Activated naive CD8-positive, alpha-beta T cell treated with anti-CD3 and anti-CD28 coated beads for 36 hours (primary cell): ENCODE measurements around the gene RIMKLB. TPM values are rescaled to one million over a fixed set of nuclear protein-coding genes. Genes with fewer than 3 reads are reported as not detected.
"Not testable (repeated sequence)": the region's sequence is repeated elsewhere in the genome, so short reads cannot be mapped to it uniquely, and the experiment has no call there.

Source experiments
- DNase-seq: peaks from one replicate; pipeline ENCODE4 v3.0.0; 2021
- H3K27ac Mint-ChIP-seq: one replicate; pipeline ENCODE4 v1.8.0; 2022; ENCODE audit warnings: mild to moderate bottlenecking, moderate library complexity, mixed read lengths
- H3K27me3 Mint-ChIP-seq: one replicate; pipeline ENCODE4 v1.8.0; 2022; ENCODE audit warnings: mild to moderate bottlenecking, mixed read lengths
- H3K36me3 Mint-ChIP-seq: one replicate; pipeline ENCODE4 v1.8.0; 2021; ENCODE audit warnings: mild to moderate bottlenecking, mixed read lengths
- H3K4me1 Mint-ChIP-seq: one replicate; pipeline ENCODE4 v1.8.0; 2021; ENCODE audit warnings: mixed read lengths
- H3K4me3 Mint-ChIP-seq: one replicate; pipeline ENCODE4 v1.8.0; 2022; ENCODE audit warnings: mild to moderate bottlenecking, moderate library complexity, mixed read lengths
- H3K9me3 Mint-ChIP-seq: one replicate; pipeline ENCODE4 v1.8.0; 2022; ENCODE audit warnings: mixed read lengths
- total RNA-seq, 2 experiments: library from RNA; stranded (reverse); gene quantifications; one replicate each; pipeline ENCODE4 v1.2.3, GENCODE V29; 2021

The RIMKLB gene
- total RNA-seq, 2 experiments from 2014 or later = 7.1 to 8.1 TPM

DNA sequence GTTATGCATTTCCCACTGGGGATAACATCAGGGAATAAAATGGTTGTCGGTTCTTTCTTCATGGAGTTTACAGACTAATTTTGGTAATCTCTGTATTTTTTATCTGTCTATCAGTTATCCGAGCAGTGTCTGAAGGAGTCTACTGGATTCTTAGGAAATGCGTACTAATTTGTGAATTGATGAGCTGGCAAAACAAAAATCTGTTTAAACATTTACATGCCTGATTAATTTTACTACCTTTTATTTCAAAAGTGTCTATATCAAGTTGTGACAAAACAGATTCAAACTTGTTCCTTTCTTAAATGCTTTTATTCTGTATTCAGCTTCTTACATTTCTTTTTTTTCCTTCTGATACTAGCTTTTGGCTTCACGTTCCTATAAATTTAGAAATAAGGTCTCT lies 4.4 kb downstream of the RIMKLB start:
- H3K27me3 Mint-ChIP-seq = no peaks in the 10 kb centered on the region
- H3K4me3 Mint-ChIP-seq = no peak overlapping the region
- DNase-seq = no peak
- peaks cover 13% of the 10 kb centered on the region for H3K4me1 Mint-ChIP-seq
- H3K9me3 Mint-ChIP-seq = no peaks in the 10 kb centered on the region
- H3K36me3 Mint-ChIP-seq = peaks cover 4% of the 10 kb centered on the region
- no peak overlapping the region for H3K27ac Mint-ChIP-seq

DNA sequence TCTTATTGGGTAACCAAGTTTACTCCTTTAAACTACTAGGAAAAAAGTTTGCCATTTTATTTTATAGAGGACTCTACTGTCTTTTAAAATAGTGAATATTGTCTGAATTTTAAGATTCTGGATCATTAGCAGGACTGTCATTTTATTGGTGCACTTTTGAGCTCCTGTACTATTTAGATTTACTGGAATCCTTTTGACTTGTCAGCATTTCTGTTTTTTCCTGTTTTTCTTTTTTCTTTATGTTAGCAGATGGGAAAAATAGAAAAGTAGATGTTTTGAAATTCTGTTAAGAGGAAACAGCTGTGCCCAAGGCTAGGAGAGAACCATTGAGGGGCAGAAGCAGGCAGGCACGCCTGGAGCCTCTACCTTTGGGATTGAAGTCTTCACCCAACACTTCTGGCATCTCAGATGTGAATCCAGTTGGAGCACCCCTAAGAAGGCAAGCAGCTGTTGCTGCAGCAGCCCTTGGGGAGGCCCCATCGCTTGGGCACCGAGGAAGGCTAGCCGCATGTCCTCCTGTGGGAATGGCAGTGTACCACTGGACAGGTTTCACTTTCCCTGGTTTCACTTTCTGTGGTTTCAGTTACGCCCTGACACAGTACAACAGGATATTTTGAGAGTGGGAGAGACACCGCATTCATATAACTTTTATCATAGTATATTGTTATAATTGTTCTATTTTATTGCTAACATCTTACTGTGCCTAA lies 11.5 kb downstream of the RIMKLB start:
- H3K9me3 Mint-ChIP-seq = no peaks in the 10 kb centered on the region
- no peaks in the 10 kb centered on the region for H3K4me1 Mint-ChIP-seq
- no peak for DNase-seq
- no peak overlapping the region for H3K27ac Mint-ChIP-seq
- no peak overlapping the region for H3K4me3 Mint-ChIP-seq
- no peaks in the 10 kb centered on the region for H3K36me3 Mint-ChIP-seq
- no peaks in the 10 kb centered on the region for H3K27me3 Mint-ChIP-seq

DNA sequence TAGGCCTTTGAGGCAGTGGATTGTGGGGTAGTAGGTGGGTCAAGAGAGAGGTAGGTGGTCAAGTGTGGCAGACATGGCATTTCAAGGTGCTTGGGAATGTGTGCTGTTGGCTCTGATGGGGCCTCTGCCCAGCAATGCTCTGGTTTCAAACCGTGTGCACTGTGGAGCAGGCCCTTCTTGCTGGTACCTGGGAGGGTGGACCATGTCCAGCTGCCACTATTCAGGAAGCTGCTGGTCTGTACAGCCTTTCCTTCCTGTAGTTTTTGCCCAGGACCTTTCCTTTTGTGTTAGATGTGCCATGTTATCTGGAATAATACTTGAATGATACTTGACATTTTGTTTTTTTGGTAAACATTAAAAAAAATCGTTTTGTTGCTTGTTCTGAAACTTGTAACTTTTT lies 14.8 kb downstream of the RIMKLB start:
- H3K4me3 Mint-ChIP-seq = no peak overlapping the region
- H3K27me3 Mint-ChIP-seq = no peaks in the 10 kb centered on the region
- H3K9me3 Mint-ChIP-seq = no peaks in the 10 kb centered on the region
- DNase-seq = no peak
- H3K36me3 Mint-ChIP-seq = peaks cover 4% of the 10 kb centered on the region
- H3K4me1 Mint-ChIP-seq = no peaks in the 10 kb centered on the region
- H3K27ac Mint-ChIP-seq = no peak overlapping the region

DNA sequence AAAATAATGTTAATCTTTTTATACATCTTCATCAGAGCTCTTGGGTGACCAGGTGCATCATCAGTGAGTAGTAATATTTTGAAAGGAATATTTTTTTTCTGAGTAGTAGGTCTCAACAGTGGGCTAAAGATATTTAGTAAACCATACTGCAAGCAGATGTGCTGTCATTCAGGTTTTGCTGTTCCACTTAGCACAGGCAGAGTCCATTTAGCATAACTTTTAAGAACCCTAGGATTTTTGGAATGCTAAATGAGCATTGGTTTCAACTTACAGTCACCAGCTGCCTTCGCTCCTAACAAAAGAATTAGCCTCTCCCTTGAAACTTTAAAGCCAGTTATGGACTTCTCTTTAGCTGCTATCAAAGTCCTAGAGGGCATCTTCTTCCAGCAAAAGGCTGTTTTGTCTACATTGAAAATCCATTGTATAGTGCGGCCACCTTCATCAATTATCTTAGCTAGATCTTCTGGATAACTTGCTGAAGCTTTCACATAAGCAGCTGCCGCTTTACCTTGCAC lies 24.6 kb downstream of the RIMKLB start:
- Mint-ChIP-seq H3K27me3 (no peaks in the 10 kb centered on the region), H3K9me3 (peaks cover 2% of the 10 kb centered on the region), H3K27ac (no peak overlapping the region), H3K36me3 (peaks cover 16% of the 10 kb centered on the region), H3K4me1 (no peaks in the 10 kb centered on the region), H3K4me3 (no peak overlapping the region)
- DNase-seq = no peak

DNA sequence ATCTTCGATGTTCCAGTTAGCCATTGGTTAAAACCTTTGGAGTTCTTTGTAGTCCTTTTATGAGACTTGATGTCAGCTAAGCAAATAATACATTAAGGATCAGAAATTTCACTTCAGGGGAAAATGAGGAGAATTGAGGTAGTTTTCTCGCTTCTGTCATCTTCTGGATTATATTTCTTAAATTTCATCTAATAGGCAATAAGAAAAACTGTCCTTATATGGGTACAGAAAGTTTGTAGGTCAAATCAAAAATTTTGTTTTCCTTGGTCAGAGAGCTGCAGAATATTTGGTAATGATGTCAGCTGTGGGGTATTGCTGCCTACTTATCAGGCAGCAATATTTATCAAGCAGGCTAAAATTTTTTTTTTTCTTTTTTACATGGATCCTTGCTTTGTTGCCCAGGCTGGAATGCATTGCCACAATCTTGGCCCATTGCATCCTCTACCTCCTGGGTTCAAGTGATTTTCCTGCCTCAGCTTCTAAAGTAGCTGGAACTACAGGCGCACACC lies 37.1 kb downstream of the RIMKLB start:
- H3K4me3 Mint-ChIP-seq = no peak overlapping the region

DNA sequence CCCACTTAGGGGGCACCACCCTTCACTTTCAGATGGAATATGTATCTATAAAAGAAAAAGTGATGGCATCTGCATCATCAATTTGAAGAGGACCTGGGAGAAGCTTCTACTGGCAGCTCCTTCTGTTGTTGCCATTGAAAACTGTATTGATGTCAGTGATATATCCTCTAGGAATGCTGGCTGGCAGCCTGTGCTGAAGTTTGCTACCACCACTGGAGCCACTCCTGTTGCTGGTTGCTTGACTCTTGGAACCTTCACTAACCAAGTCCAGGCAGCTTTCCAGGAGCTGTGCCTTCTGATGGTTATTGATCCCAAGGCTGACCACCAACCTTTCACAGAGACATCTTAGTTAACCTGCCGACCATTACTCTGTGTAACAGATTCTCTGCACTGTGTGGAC lies 44.7 kb downstream of the RIMKLB start:
- H3K36me3 Mint-ChIP-seq = peaks cover 11% of the 10 kb centered on the region
- H3K27me3 Mint-ChIP-seq = no peaks in the 10 kb centered on the region
- peaks cover 7% of the 10 kb centered on the region for H3K4me1 Mint-ChIP-seq
- no peak for DNase-seq
- no peaks in the 10 kb centered on the region for H3K9me3 Mint-ChIP-seq
- H3K4me3 Mint-ChIP-seq = no peak overlapping the region
- no peak overlapping the region for H3K27ac Mint-ChIP-seq

More for the DNA sequence above, 37.1 kb downstream of the RIMKLB start:
- Mint-ChIP-seq H3K27ac (no peak overlapping the region), H3K36me3 (peaks cover 3% of the 10 kb centered on the region), H3K9me3 (no peaks in the 10 kb centered on the region), H3K4me1 (peaks cover 8% of the 10 kb centered on the region), H3K27me3 (no peaks in the 10 kb centered on the region)
- no peak for DNase-seq

DNA sequence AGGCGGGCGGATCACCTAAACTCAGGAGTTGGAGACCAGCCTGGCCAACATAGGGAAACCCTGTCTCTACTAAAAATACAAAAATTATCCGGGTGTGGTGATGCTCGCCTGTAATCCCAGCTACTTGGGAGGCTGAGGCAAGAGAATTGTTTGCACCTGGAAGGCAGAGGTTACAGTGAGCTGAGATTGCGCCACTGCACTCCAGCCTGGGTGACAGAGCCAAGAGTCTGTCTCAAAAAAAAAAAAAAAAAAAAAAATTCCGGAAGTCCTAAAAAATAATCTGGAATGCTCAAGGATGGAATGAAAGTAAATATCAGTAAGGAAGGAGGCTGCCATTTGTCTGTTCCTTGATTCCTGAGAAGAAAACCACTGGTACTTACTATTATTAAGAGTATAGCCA lies 45.3 kb downstream of the RIMKLB start:
- not testable (repeated sequence) for H3K9me3 Mint-ChIP-seq, H3K27me3 Mint-ChIP-seq, H3K4me3 Mint-ChIP-seq, DNase-seq, H3K27ac Mint-ChIP-seq, H3K4me1 Mint-ChIP-seq, H3K36me3 Mint-ChIP-seq

DNA sequence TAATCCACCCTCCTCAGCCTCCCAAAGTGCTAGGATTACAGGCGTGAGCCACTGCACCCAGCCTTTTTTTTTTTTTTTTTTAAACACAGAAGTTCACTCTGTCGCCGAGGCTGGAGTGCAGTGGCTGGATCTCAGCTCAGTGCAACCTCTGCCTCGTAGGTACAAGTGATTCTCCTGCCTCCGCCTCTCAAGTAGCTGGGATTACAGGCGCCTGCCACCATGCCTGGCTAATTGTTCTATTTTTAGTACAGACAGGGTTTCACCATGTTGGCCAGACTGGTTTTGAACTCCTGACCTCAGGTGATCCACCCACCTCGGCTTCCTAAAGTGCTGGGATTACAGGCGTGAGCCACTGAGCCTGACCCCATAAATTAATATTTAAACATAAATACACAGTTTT lies 47.8 kb downstream of the RIMKLB start:
- H3K27me3 Mint-ChIP-seq, H3K9me3 Mint-ChIP-seq, H3K4me3 Mint-ChIP-seq, H3K4me1 Mint-ChIP-seq, H3K36me3 Mint-ChIP-seq, H3K27ac Mint-ChIP-seq, DNase-seq: not testable (repeated sequence)

DNA sequence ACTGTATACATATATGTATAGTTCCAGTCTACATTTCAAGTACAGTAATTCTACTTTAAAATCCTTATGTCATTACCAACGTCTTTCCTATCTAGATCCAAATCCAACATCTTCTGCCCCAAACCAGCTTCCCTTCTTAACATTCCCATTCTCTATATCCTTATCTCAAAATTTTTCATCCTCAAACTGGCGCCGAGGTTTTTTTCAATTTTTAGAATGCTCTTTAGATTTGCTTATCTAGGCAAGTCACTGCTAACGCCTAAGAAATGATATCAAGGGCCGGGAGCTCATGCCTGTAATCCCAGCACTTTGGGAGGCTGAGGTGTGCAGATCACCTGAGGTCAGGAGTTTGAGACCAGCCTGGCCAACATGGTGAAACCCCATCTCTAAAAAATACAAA lies 48.3 kb downstream of the RIMKLB start:
- H3K27ac Mint-ChIP-seq = no peak overlapping the region
- no peaks in the 10 kb centered on the region for H3K27me3 Mint-ChIP-seq
- no peaks in the 10 kb centered on the region for H3K9me3 Mint-ChIP-seq
- peaks cover 4% of the 10 kb centered on the region for H3K36me3 Mint-ChIP-seq
- H3K4me1 Mint-ChIP-seq = no peaks in the 10 kb centered on the region
- no peak overlapping the region for H3K4me3 Mint-ChIP-seq
- DNase-seq = no peak

DNA sequence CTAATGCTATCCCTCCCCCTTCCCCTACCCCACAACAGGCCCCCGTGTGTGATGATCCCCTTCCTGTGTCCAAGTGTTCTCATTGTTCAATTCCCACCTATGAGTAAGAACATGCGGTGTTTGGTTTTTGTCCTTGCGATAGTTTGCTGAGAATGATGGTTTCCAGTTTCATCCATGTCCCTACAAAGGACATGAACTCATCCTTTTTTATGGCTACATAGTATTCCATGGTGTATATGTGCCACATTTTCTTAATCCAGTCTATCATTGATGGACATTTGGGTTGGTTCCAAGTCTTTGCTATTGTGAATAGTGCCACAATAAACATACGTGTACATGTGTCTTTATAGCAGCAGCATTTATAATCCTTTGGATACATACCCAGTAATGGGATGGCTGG lies 62.3 kb downstream of the RIMKLB start:
- peaks cover 18% of the 10 kb centered on the region for H3K36me3 Mint-ChIP-seq
- not testable (repeated sequence) for H3K27ac Mint-ChIP-seq

DNA sequence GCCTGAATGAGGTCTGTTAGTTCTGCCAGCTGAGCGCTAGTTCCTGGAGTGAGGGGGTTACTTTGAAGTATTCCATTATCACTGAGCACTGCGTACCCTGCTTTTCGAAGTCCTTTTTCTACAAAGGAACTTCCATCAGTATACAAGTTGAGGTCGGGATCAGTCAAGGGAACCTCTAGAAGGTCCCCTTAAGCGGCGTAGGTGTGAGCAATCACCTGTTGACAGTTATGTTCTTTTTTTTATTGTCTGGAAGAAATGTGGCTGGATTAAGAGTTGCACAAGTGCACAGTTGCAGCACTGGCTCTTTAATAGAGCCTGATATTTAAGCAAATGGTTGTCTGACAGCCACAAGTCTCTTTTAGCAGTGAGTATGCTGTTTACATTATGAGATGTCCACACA lies 64.9 kb downstream of the RIMKLB start:
- H3K4me1 Mint-ChIP-seq, H3K9me3 Mint-ChIP-seq, DNase-seq, H3K27me3 Mint-ChIP-seq, H3K27ac Mint-ChIP-seq, H3K4me3 Mint-ChIP-seq: not testable (repeated sequence)
- peaks cover 17% of the 10 kb centered on the region for H3K36me3 Mint-ChIP-seq

More for the DNA sequence above, 62.3 kb downstream of the RIMKLB start:
- H3K4me1 Mint-ChIP-seq, DNase-seq, H3K27me3 Mint-ChIP-seq, H3K4me3 Mint-ChIP-seq, H3K9me3 Mint-ChIP-seq: not testable (repeated sequence)

DNA sequence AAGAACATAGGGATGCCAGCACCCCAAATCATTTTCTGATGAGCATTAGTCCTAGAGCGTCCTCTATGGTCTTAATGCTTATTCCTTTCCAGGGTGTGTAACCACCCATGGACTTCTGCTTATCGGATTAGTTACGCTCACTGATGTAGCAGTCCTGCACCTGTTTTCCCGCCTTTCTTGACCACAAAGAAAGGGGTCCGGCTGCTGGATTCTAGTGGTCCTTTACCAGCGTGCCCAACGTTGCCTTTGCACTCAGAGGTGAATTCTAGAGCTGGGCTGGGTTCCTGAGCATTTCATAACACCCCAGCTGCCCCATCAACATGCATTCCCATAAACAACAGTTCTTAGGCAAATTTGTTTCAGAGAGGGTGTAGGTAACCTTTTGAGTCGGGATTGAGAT lies 68.3 kb downstream of the RIMKLB start:
- not testable (repeated sequence) for DNase-seq, H3K4me3 Mint-ChIP-seq, H3K27me3 Mint-ChIP-seq, H3K4me1 Mint-ChIP-seq, H3K9me3 Mint-ChIP-seq, H3K36me3 Mint-ChIP-seq, H3K27ac Mint-ChIP-seq

DNA sequence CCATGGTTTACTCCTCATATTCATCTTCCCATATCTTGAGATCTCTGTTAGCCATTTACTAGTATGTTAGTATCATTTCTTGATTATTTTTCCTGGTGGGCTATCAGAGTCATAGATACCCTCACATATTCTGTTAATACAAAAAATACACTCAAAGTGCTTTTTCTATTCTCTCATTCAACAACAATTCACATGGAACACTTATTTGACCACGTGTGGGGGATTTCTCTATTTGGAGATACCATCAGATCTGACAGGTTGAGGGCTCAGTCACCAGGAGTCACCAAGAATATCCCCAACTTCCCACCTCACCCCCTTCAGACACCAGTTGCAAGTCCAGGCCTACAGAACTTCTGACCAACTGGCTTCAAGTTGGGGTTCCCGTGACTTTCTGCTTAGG lies 72.7 kb downstream of the RIMKLB start:
- Mint-ChIP-seq H3K27me3 (no peaks in the 10 kb centered on the region), H3K27ac (no peak overlapping the region), H3K9me3 (no peaks in the 10 kb centered on the region), H3K4me3 (no peak overlapping the region), H3K36me3 (peaks cover 4% of the 10 kb centered on the region), H3K4me1 (peaks cover 1% of the 10 kb centered on the region)
- no peak for DNase-seq

DNA sequence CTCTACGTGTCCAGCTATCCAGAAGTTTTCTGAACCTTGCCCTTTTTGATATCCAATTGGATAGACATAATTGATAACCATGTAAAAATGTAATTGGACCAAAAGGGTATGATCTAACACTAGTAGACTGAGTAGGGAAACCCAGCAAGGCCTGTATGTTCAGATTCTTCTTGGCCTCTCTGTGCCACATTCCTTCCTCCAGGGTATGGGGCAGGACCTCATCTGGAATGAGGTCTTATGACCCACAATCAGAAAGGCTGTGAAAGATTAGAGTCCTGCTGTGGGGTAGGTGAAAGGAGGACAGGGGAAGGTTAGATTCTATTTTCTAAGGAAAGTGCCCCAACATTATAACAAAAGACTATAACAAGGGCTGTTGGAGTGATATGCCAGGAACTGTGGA lies 73.3 kb downstream of the RIMKLB start:
- H3K9me3 Mint-ChIP-seq = no peaks in the 10 kb centered on the region
- H3K36me3 Mint-ChIP-seq = peaks cover 4% of the 10 kb centered on the region
- H3K4me3 Mint-ChIP-seq = no peak overlapping the region
- DNase-seq = no peak
- H3K4me1 Mint-ChIP-seq = peaks cover 1% of the 10 kb centered on the region
- H3K27ac Mint-ChIP-seq = no peak overlapping the region
- no peaks in the 10 kb centered on the region for H3K27me3 Mint-ChIP-seq

DNA sequence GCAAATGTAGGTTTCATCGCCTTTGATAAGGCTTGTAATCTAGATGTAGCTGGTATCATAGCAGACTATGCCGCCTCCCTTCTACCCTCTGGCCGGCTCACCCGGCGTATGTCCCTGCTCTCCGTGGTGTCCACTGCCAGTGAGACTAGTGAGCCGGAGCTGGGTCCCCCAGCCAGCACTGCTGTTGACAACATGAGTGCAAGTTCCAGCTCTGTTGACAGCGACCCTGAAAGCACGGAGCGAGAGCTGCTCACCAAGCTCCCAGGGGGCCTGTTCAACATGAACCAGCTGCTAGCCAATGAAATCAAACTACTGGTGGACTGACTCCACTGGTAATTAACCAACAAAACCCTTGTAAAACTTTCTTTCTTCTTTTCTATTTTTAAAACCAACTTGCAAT lies 75.7 kb downstream of the RIMKLB start:
- no peaks in the 10 kb centered on the region for H3K36me3 Mint-ChIP-seq
- no peak overlapping the region for H3K4me3 Mint-ChIP-seq
- no peaks in the 10 kb centered on the region for H3K27me3 Mint-ChIP-seq
- H3K4me1 Mint-ChIP-seq = no peaks in the 10 kb centered on the region
- no peak for DNase-seq
- H3K27ac Mint-ChIP-seq = no peak overlapping the region
- H3K9me3 Mint-ChIP-seq = no peaks in the 10 kb centered on the region

DNA sequence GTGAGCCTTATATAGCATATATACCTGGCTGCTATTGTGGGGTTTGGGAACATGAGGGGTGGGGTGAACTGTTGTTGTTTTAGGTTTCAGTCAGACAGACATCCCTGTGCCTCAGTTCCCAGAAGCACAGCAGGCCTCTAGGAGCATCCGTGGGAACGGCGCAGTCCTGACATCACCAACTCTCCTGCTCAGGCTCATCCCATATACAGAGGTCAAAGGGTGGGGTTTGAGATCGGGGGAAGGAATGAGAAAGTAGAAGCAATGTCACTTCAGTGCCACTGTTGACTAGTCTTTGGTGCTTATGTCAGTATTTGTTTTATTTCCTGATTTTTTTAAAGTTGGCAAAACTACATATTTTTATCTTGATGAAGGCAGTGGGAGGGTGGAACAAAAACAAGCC lies 81.5 kb downstream of the RIMKLB start:
- Mint-ChIP-seq H3K36me3 (no peaks in the 10 kb centered on the region), H3K4me3 (no peak overlapping the region), H3K9me3 (no peaks in the 10 kb centered on the region), H3K27me3 (no peaks in the 10 kb centered on the region), H3K27ac (no peak overlapping the region), H3K4me1 (no peaks in the 10 kb centered on the region)
- DNase-seq = no peak
